ENCODE data around the gene MT2A.
A peak's percentile ranks its signal among the peaks of the same experiment; 100 is the strongest.

Gene MT2A

GRCh38 chr16:56641166-56641565 is 32.8 kb downstream of the MT2A start:
- no peak for DNase-seq

- peak; percentile 96 for DNase-seq
Observed at GRCh38 chr16:56643080-56643778, 34.8 kb downstream of the MT2A start.

GRCh38 chr16:56643833-56644232 is 35.4 kb downstream of the MT2A start:
- no peak for DNase-seq

- DNase-seq = no peak
Observed at GRCh38 chr16:56645311-56645710, 36.9 kb downstream of the MT2A start.

- no peak for DNase-seq
Observed at GRCh38 chr16:56645838-56646237, 37.5 kb downstream of the MT2A start.

GRCh38 chr16:56647641-56648431 is 39.5 kb downstream of the MT2A start:
- no peak for DNase-seq

DNA sequence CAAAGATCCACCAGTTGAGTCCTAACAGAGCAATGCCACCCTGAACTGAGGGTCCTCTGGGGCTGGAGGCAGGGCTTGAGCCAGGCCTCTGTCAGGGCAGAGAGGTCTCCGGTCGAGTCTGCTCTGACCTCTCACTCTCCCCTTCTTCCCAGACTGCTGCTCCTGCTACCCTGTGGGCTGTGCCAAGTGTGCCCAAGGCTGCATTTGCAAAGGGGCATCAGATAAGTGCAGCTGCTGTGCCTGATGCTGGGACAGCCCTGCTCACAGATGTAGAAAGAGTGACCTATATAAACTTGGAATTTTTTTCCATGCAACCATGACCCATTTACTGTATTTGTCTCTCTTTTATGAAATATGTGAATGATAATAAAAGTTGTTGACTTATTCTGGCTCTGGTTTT is 40.9 kb downstream of the MT2A start:
- DNase-seq = no peak

DNA sequence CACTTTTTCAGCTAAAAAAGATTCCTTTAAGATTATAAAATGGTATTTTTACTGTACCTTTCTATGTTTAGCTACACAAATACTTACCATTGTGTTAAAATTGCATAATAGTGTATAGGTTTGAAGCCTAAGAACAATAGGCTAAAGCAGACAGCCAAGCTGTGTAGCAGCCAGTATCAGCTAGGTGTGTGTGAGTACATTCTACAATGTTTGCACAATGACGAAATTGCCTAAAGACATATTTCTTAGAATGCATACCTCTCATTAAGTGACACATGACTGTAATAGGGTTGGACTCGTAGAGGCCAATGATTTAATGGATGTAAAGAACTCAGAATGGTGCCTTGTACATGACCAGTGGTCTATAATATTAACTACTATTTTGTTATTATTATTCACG is 41.4 kb downstream of the MT2A start:
- DNase-seq = no peak

DNA sequence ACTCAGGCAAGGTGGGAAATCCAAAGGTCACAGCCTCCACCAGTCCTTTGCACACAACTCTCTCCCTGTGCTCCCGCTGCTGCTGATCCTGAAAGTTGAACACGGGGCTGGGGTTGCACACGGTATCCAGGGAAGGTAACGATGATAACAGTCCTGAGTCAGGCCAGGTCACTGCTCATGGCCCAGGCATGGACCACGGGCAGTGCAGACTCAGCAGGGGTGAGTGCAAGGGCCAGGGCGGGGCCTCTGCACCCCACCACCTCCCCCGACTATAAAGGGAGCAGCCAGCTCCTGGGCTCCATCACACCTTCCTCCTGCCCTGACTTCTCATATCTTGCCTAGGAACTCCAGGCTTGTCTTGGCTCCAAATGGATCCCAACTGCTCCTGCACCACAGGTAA is 43.2 kb downstream of the MT2A start, which contains the start of gene MT1B:
Gene MT1B, plus strand, starts transcription at position 301 of the 400 bp plus-strand sequence. Its CDS starts 68 bp downstream, at position 369.
- no peak for DNase-seq

DNA sequence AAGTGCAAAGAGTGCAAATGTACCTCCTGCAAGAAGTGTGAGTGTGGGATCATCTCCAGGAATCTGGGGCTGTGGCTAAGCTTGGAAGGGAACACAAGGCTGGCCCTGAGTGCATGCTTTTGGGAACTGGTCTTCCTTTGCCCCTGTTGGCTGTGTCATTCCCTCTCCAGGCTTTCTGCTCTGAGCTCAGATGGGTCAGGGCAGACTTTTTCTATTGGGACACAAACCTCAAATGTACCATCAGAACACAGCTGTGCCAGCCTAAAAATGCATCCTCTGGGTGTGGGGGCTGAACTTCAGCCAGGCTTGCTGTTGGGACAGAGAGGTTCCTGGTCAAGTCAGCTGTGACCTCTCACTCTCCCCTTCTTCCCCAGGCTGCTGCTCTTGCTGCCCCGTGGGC is 44.2 kb downstream of the MT2A start:
- no peak for DNase-seq

DNA sequence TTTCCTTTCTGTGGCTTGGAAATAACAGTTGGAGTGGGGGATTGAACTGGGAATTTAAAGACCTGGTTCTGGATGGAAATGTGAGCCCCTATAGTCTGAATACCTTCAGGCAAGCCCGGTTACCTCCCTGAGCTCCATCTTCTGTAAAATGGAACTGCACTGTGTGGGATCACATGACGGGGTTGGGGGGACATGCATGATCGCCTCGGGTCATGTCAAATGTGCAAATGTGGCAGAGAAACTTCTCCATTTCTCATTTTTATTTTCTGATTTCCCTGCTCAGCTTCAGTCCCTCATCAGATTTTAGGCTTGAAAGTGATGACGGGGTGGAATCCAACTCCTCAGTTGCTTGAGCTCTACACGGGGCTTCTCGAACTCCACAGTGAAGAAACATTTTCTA is 44.8 kb downstream of the MT2A start:
- no peak for DNase-seq

DNA sequence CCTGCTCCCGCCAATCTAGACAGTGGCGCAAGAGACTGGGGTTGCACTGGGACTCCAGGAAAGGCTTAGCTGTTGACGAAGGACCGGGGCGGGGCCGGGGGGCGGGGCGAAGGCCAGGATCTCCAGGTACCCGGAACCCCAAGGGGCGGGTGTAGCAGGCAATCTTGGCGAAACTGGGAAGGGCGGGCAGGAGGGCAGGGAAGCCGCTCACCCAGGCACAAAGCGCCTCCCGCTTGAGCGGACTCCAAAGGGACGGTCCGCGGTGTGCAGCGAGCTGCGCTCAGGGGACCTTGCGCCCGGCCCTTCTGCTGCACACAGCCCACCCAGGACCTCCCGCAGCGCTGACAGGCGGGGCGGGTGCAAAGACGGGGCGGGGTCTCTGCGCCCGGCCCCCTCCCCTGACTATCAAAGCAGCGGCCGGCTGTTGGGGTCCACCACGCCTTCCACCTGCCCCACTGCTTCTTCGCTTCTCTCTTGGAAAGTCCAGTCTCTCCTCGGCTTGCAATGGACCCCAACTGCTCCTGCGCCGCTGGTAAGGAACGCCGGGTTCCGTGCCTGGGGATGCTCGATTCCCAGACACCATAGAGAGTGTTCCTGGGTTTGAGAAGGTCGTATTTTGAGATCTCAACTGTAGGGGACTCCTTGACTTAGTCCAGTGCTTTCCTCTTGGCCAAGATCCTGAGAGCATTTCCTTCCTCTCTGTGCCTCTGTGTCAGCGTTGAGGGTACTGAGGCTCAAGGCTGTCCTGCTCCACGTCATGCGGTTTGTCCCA is 49.4 kb downstream of the MT2A start, which contains the start of gene MT1F:
Gene MT1F, plus strand, starts transcription at position 405 of the 772 bp plus-strand sequence. Its CDS starts 100 bp downstream, at position 505.
- DNase-seq = peak; percentile 85

DNA sequence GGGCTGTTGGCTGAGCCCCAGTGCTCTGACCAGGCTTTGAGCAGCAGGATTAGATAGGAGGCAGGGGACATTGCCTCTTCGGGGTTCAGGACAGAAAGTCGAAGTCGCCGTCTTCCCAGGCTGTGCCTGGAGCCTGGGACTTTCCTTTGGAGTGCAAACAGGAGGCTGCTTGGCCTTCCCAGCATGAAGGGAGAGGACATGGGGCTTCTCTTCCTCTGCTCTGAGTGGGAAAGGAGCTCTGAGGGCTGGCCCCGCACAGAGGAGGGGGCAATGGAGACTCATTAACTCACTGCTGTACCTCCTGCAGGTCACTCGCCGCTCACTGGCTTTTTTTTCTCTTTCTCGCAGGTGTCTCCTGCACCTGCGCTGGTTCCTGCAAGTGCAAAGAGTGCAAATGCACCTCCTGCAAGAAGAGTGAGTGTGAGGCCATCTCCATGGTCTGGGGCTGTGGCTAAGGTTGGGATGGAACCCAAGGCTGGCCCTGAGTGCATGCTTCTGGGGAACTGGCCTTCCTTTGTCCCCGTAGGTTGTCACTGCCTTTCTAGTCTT is 50.0 kb downstream of the MT2A start:
- DNase-seq = no peak
